Tibial nerve (tissue), 4 donors: ENCODE results near the gene PDE3A. TPM values are rescaled to one million over a fixed set of nuclear protein-coding genes. Genes with fewer than 3 reads are reported as not detected.

Experiments
- DNase-seq, 2 donors: peaks; one replicate each; pipeline ENCODE4 v3.0.0-alpha.2; 2019; ENCODE audit warnings: low spot score in 2 of 2
- H3K27ac ChIP-seq, 4 donors: fragments of 200-600 bp; sonication (generic) in 3 of 4; one replicate each; pipeline ENCODE4 v1.5.1; 2017 to 2019; ENCODE audit warnings: mild to moderate bottlenecking in 1 of 4
- H3K27me3 ChIP-seq, 2 donors: fragments of 200-600 bp; sonication (generic) in 1 of 2; one replicate each; pipeline versions ENCODE4 v1.5.1 to v1.6.0; 2017 to 2019
- H3K36me3 ChIP-seq, 3 donors: fragments of 200-600 bp; sonication (generic); one replicate each; pipeline ENCODE4 v1.5.1; 2018 to 2019
- H3K4me1 ChIP-seq, 4 donors: fragments of 200-600 bp; sonication (generic) in 3 of 4; one replicate each; pipeline ENCODE4 v1.5.1; 2017 to 2019
- H3K4me3 ChIP-seq, 4 donors: fragments of 200-600 bp; sonication (generic) in 3 of 4; one replicate each; pipeline ENCODE4 v1.5.1; 2017 to 2019; ENCODE audit warnings: mild to moderate bottlenecking in 1 of 4, moderate library complexity in 1 of 4
- H3K9me3 ChIP-seq, 4 donors: fragments of 200-600 bp; sonication (generic) in 3 of 4; one replicate each; pipeline ENCODE4 v1.5.1; 2017 to 2019
- CTCF ChIP-seq, 5 experiments: fragments of 200-600 bp in 3 of 5; fragments of 450-650 bp in 2 of 5; sonication (generic) in 3 of 5; IDR thresholded peaks; one replicate each; pipeline ENCODE4 v1.5.1; 2016 to 2019; ENCODE audit warnings: antibody characterized with exemption in 5 of 5, mild to moderate bottlenecking in 3 of 5, moderate library complexity in 2 of 5
- EP300 ChIP-seq, 2 donors: sonication (generic); formaldehyde crosslinking; IDR thresholded peaks; one replicate each; pipeline ENCODE4 v1.6.1; 2017; ENCODE audit warnings: antibody characterized with exemption in 2 of 2, mild to moderate bottlenecking in 1 of 2
- POLR2A ChIP-seq, 2 donors: fragments of 450-650 bp; IDR thresholded peaks; one replicate each; pipeline ENCODE4 v1.6.1; 2017; ENCODE audit warnings: antibody characterized with exemption in 2 of 2, mild to moderate bottlenecking in 2 of 2, moderate library complexity in 2 of 2
- WGBS, 2 donors: methylation state at CpG; one replicate each; pipeline ENCODE4 v1.1.5; 2018; 5-methylcytosine and 5-hydroxymethylcytosine counted together
- total RNA-seq, 4 donors: library from RNA; depleted of rRNA; stranded (reverse); fragments of >200 nt; gene quantifications; one replicate each; pipeline ENCODE4 v1.1.0, GENCODE V29; 2016

The PDE3A gene
- total RNA-seq, 4 donors from 2014 or later = 11.4 to 17.6 (median 12.9) TPM

GRCh38 chr12:20367583-20368113 is 689 bp upstream of the PDE3A start:
- no peaks in the 10 kb centered on the region for H3K9me3 ChIP-seq
- WGBS, 2 donors = 22 to 24% methylated on average over 3 of the region's 3 CpGs
- TF ChIP-seq CTCF (IDR thresholded peaks at IDR 0.05) (no peak), EP300 (IDR thresholded peaks at IDR 0.05) (no peak), POLR2A (IDR thresholded peaks at IDR 0.05) (no peak)
- H3K4me1 ChIP-seq = peaks cover 0 to 22% (median 2%) of the 10 kb centered on the region in 4 donors
- H3K27ac ChIP-seq = peak overlapping the region; percentile 63 to 86 (median 78)
- peak overlapping the region; percentile 49 to 75 (median 63) for H3K4me3 ChIP-seq
- H3K27me3 ChIP-seq = peaks cover 0 to 18% of the 10 kb centered on the region in 2 donors
- H3K36me3 ChIP-seq = no peaks in the 10 kb centered on the region
- no peak for DNase-seq

- peaks cover 0 to 22% (median 2%) of the 10 kb centered on the region in 4 donors for H3K4me1 ChIP-seq
- 1 to 2% methylated on average over 45 to 47 of the region's 50 CpGs for WGBS, 2 donors
- H3K4me3 ChIP-seq = peak overlapping the region; percentile 49 to 75 (median 63)
- TF ChIP-seq CTCF (IDR thresholded peaks at IDR 0.05) (no peak), POLR2A (IDR thresholded peaks at IDR 0.05) (no peak), EP300 (IDR thresholded peaks at IDR 0.05) (no peak)
- peaks cover 0 to 20% of the 10 kb centered on the region in 2 donors for H3K27me3 ChIP-seq
- DNase-seq = peak in 1 of 2 donors; percentile 8
- H3K27ac ChIP-seq = peak overlapping the region; percentile 63 to 86 (median 78)
- no peaks in the 10 kb centered on the region for H3K36me3 ChIP-seq
- no peaks in the 10 kb centered on the region for H3K9me3 ChIP-seq
Measured at GRCh38 chr12:20368651-20369304, 441 bp downstream of the PDE3A start.

GRCh38 chr12:20369305-20370013 is 1.1 kb downstream of the PDE3A start:
- Histone ChIP-seq H3K4me3 (peak overlapping the region; percentile 49 to 75 (median 63)), H3K4me1 (peaks cover 0 to 22% (median 2%) of the 10 kb centered on the region in 4 donors), H3K36me3 (no peaks in the 10 kb centered on the region), H3K27me3 (peaks cover 0 to 20% of the 10 kb centered on the region in 2 donors), H3K9me3 (no peaks in the 10 kb centered on the region), H3K27ac (peak overlapping the region; percentile 63 to 86 (median 78))
- 0 to 1% methylated on average over 7 to 36 of the region's 63 CpGs for WGBS, 2 donors
- TF ChIP-seq EP300 (IDR thresholded peaks at IDR 0.05) (peak in 1 of 2 donors; percentile 65), CTCF (IDR thresholded peaks at IDR 0.05) (peak in 3 of 5 experiments; percentile 19 to 38 (median 30)), POLR2A (IDR thresholded peaks at IDR 0.05) (no peak)
- peak; percentile 35 to 44 for DNase-seq

GRCh38 chr12:20370014-20370386 is 1.7 kb downstream of the PDE3A start:
- H3K36me3 ChIP-seq = no peaks in the 10 kb centered on the region
- no peaks in the 10 kb centered on the region for H3K9me3 ChIP-seq
- peak overlapping the region; percentile 63 to 86 (median 78) for H3K27ac ChIP-seq
- H3K4me1 ChIP-seq = peaks cover 0 to 22% (median 4%) of the 10 kb centered on the region in 4 donors
- WGBS, 2 donors = 3 to 4% methylated on average over 20 to 21 of the region's 21 CpGs
- peak overlapping the region; percentile 49 to 75 (median 63) for H3K4me3 ChIP-seq
- H3K27me3 ChIP-seq = peaks cover 0 to 20% of the 10 kb centered on the region in 2 donors
- TF ChIP-seq EP300 (IDR thresholded peaks at IDR 0.05) (no peak), CTCF (IDR thresholded peaks at IDR 0.05) (no peak)
- peak in 1 of 2 donors; percentile 42 for DNase-seq
